Fibroblast of the aortic adventitia (primary cell): Measurements from ENCODE around the gene GART. TPM values are rescaled to one million over a fixed set of nuclear protein-coding genes. Genes with fewer than 3 reads are reported as not detected.
"Not testable (repeated sequence)": the region's sequence is repeated elsewhere in the genome, so short reads cannot be mapped to it uniquely, and the experiment has no call there.

Source experiments
- DNase-seq: peaks from one replicate; pipeline ENCODE4 v3.0.0-alpha.2; 2010; ENCODE audit warnings: low read depth
- H3K4me3 ChIP-seq: 2 replicates; pipeline ENCODE4 v1.5.1; 2011; ENCODE audit warnings: low read depth, mild to moderate bottlenecking, control low read depth, low read length, moderate library complexity
- CTCF ChIP-seq: IDR thresholded peaks from 2 replicates; pipeline ENCODE4 v1.5.1; 2011; ENCODE audit warnings: mild to moderate bottlenecking, low read length, control low read depth, inconsistent platforms; ENCODE audit not compliant: insufficient read depth
- total RNA-seq: library from RNA; depleted of rRNA; stranded (reverse); fragments of >200 nt; gene quantifications from 2 replicates; pipeline ENCODE4 v1.2.3, GENCODE V29; 2012; ENCODE audit warnings: low replicate concordance

The GART gene
- total RNA-seq, 1 donor = 104 TPM

DNA sequence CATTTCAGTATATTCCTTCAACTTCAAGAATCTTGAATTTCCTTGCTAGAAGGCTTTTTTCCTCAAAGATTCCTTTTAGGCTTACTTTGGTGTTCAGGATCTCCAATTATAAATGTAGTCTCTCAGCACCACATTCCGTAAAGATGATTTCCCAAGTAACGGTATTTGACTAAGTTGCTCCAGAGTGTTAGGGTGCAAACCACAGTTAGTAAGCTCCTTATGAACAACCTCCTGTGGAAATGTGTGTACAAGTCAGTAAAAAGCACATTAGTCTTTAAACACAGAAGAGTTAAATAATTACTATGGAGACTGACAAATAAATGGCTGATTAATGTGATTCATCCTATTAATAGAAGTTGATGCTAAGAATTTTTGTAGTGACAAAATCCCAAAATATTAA lies 36.3 kb upstream of the GART start:
- no peak overlapping the region for H3K4me3 ChIP-seq
- DNase-seq = peak; percentile 25
- no peak for TF ChIP-seq CTCF

- not testable (repeated sequence) for DNase-seq, H3K4me3 ChIP-seq
Observed at GRCh38 chr21:33576741-33577141, 34.8 kb upstream of the GART start.

DNA sequence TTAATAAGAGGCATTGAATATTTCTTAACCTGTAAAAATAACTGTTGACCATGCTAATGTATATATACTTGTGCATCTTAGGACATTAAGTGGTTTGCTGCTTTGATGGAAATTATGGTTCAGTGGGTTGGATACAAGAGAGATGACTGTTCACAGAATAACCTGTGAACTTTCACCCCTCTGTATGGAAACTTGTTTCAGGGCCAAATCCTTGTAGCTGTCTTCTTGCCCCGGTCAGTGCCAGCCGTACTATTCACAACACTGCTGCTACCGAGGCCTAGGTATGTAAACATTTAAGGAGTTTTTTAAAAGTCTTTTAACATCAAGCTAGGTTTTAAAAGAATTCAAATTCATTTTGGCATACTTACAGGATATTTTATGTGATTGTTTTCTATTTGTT lies 30.4 kb upstream of the GART start:
- no peak for TF ChIP-seq CTCF
- no peak overlapping the region for H3K4me3 ChIP-seq
- no peak for DNase-seq

- TF ChIP-seq CTCF = no peak
- no peak overlapping the region for H3K4me3 ChIP-seq
- no peak for DNase-seq
Observed at GRCh38 chr21:33569991-33570390, 28.1 kb upstream of the GART start.

- DNase-seq = no peak
- H3K4me3 ChIP-seq = no peak overlapping the region
- no peak for TF ChIP-seq CTCF
Observed at GRCh38 chr21:33568448-33568847, 26.5 kb upstream of the GART start.

DNA sequence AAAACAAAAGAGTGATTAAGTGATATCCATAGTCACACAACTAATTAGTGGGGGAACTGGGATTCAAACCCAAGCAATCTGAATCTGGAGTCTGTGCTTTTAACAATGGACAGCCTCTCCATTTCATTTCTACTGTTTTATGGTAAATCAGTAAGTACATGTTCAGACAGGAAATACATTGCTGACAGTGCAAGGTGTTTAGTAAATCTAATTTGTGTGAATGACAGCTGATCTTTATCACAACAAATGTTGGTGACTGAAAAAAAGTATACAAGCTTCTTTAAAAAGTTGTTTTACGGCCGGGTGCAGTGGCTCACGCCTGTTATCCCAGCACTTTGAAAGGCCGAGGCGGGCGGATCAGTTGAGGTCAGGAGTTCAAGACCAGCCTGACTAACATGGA lies 26.0 kb upstream of the GART start:
- TF ChIP-seq CTCF = no peak
- DNase-seq = no peak
- no peak overlapping the region for H3K4me3 ChIP-seq

DNA sequence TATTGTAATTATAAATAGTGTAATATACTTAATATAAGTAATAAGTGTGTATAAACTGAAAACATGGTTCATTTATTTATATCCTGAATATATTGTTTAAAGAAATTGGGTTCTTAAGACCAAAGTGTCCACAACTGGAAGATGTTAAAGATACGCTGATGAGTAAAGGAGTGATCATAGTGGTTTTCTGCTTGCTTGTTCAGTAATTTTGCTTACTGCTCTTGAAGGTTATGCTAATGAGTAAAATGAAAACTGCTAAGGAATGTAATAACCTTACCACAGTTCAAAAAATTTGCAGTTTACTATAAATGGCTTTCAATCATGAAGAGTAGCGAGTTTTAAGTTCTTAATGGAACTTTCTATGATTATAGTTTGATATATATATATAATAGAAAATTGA lies 24.6 kb upstream of the GART start:
- DNase-seq = no peak
- H3K4me3 ChIP-seq = no peak overlapping the region
- no peak for TF ChIP-seq CTCF

DNA sequence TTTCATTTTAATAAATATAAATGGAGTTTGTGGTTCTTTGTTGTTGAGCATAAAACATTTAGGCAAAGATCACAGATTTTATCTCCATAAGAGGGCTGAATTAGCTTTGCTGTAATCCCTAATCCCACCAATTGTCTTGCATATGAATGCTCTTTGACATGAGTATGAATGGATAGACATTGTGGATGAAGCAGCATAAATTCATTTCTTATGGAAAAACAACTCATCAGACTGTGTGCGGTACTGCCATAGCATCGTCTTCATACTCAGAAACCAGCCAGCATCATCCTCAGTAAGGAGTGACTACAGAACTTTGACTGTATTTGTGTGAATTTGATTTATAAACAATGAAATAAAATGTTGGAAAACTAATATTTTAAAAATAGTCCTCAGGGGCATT lies 20.5 kb upstream of the GART start:
- no peak for DNase-seq
- no peak overlapping the region for H3K4me3 ChIP-seq
- TF ChIP-seq CTCF = no peak
